Head of caudate nucleus (tissue), 42 donors: ENCODE results near the gene DPM2.

Source experiments
- DNase-seq, 42 donors: peaks; one replicate each; pipeline versions ENCODE4 v3.0.0 to v3.0.0-alpha.2; 2020 to 2021; ENCODE audit warnings: mixed read lengths in 7 of 42
- intact Hi-C: fragments of 100-400 bp; cut with DNase I; formaldehyde crosslinking; loops from one replicate; pipeline ENCODE4 v1.15.0; 2022

Gene DPM2

GRCh38 chr9:127961155-127961490 lies 23.5 kb upstream of the DPM2 start:
- DNase-seq, result peak in 3 of 42 donors; percentile 1 to 12 (median 4)

GRCh38 chr9:127960410-127961154 lies 22.9 kb upstream of the DPM2 start:
- intact Hi-C loops, result no loop called here

More at GRCh38 chr9:127961155-127961490, 23.5 kb upstream of the DPM2 start:
- intact Hi-C loops, result no loop called here

GRCh38 chr9:127959841-127960409 lies 22.3 kb upstream of the DPM2 start:
- DNase-seq, result no peak
- intact Hi-C loops, result no loop called here

More at GRCh38 chr9:127960410-127961154, 22.9 kb upstream of the DPM2 start:
- peak in 6 of 42 donors; percentile 2 to 44 (median 14) for DNase-seq

- no peak for DNase-seq
- intact Hi-C loops, result no loop called here
Observed at GRCh38 chr9:127959398-127959797, 21.7 kb upstream of the DPM2 start.

GRCh38 chr9:127958728-127959127 lies 21.1 kb upstream of the DPM2 start:
- intact Hi-C loops, result no loop called here
- DNase-seq, result no peak

GRCh38 chr9:127955294-127956015 lies 17.8 kb upstream of the DPM2 start:
- DNase-seq, result peak in 41 of 42 donors; percentile 60 to 96 (median 83)
- intact Hi-C loops, result no loop called here

GRCh38 chr9:127954831-127955293 lies 17.2 kb upstream of the DPM2 start:
- intact Hi-C loops, result no loop called here
- DNase-seq, result peak; percentile 72 to 96 (median 89)

- intact Hi-C loops, result no loop called here
- DNase-seq, result peak in 4 of 42 donors; percentile 15 to 31 (median 24)
Observed at GRCh38 chr9:127953768-127954505, 16.3 kb upstream of the DPM2 start.

GRCh38 chr9:127953154-127953553 lies 15.5 kb upstream of the DPM2 start:
- DNase-seq, result no peak
- intact Hi-C loops, result no loop called here

GRCh38 chr9:127950513-127951289 lies 13.0 kb upstream of the DPM2 start:
- intact Hi-C loops, result no loop called here
- DNase-seq, result peak; percentile 87 to 98 (median 95)

- peak in 38 of 42 donors; percentile 62 to 92 (median 78) for DNase-seq
- intact Hi-C loops, result loop anchor here (5.0 to 10.0 kb wide), 3 partner anchors 32 to 165 kb away; partner anchors contain the start of genes EEIG1, NAIF1 and SLC25A25
Observed at GRCh38 chr9:127949827-127950512, 12.3 kb upstream of the DPM2 start.

- intact Hi-C loops, result loop anchor here (5.0 to 10.0 kb wide), 3 partner anchors 34 to 167 kb away; partner anchors contain the start of genes EEIG1, NAIF1 and SLC25A25
- peak in 2 of 42 donors; percentile 11 to 47 for DNase-seq
Observed at GRCh38 chr9:127947841-127948710, 10.4 kb upstream of the DPM2 start.

GRCh38 chr9:127946728-127947127 lies 9.1 kb upstream of the DPM2 start:
- intact Hi-C loops, result loop anchor here (5.0 to 10.0 kb wide), 3 partner anchors 36 to 168 kb away; partner anchors contain the start of genes EEIG1, NAIF1 and SLC25A25
- peak in 1 of 42 donors; percentile 54 for DNase-seq

GRCh38 chr9:127945942-127946341 lies 8.3 kb upstream of the DPM2 start:
- peak in 2 of 42 donors; percentile 34 to 51 for DNase-seq
- intact Hi-C loops, result loop anchor here (5.0 to 10.0 kb wide), 3 partner anchors 36 to 169 kb away; partner anchors contain the start of genes EEIG1, NAIF1 and SLC25A25

GRCh38 chr9:127945338-127945737 lies 7.7 kb upstream of the DPM2 start:
- intact Hi-C loops, result loop anchor here (5.0 to 10.0 kb wide), 3 partner anchors 37 to 169 kb away; partner anchors contain the start of genes EEIG1, NAIF1 and SLC25A25
- no peak for DNase-seq

- intact Hi-C loops, result loop anchor here (5.0 to 10.0 kb wide), 3 partner anchors 38 to 170 kb away; partner anchors contain the start of genes EEIG1, NAIF1 and SLC25A25
- DNase-seq, result no peak
Observed at GRCh38 chr9:127944586-127945218, 7.0 kb upstream of the DPM2 start.
